Stimulated activated CD8-positive, alpha-beta memory T cell treated with anti-CD3 and anti-CD28 coated beads, Interleukin-7, amount 100 ng/mL, for 1 hour (primary cell): Measurements from ENCODE around the gene GALNT9.
"Not testable (repeated sequence)": the region's sequence is repeated elsewhere in the genome, so short reads cannot be mapped to it uniquely, and the experiment has no call there.

Experiments used
- DNase-seq, 2 donors: peaks; one replicate each; pipeline ENCODE4 v3.0.0-alpha.2; 2020; ENCODE audit warnings: low read depth in 2 of 2

The GALNT9 gene

GRCh38 chr12:132313182-132313581 lies 16.2 kb downstream of the GALNT9 start:
- DNase-seq, result no peak

GRCh38 chr12:132312516-132312915 lies 16.9 kb downstream of the GALNT9 start:
- no peak for DNase-seq

GRCh38 chr12:132311201-132311915 lies 18.0 kb downstream of the GALNT9 start:
- DNase-seq, result no peak

- no peak for DNase-seq
Measured at GRCh38 chr12:132310181-132311040, 19.0 kb downstream of the GALNT9 start.

GRCh38 chr12:132309596-132310086 lies 19.7 kb downstream of the GALNT9 start:
- no peak for DNase-seq

- DNase-seq, result no peak
Measured at GRCh38 chr12:132308853-132309595, 20.4 kb downstream of the GALNT9 start.

- DNase-seq, result no peak
Measured at GRCh38 chr12:132307976-132308852, 21.2 kb downstream of the GALNT9 start.

GRCh38 chr12:132306885-132307191 lies 22.6 kb downstream of the GALNT9 start:
- DNase-seq, result no peak

- DNase-seq, result no peak
Measured at GRCh38 chr12:132305991-132306884, 23.2 kb downstream of the GALNT9 start.

- DNase-seq, result no peak
Measured at GRCh38 chr12:132305560-132305966, 23.8 kb downstream of the GALNT9 start.

GRCh38 chr12:132304866-132305265 lies 24.5 kb downstream of the GALNT9 start:
- DNase-seq, result not testable (repeated sequence)

- not testable (repeated sequence) for DNase-seq
Measured at GRCh38 chr12:132303853-132304373, 25.5 kb downstream of the GALNT9 start.

- no peak for DNase-seq
Measured at GRCh38 chr12:132302466-132303358, 26.7 kb downstream of the GALNT9 start.

GRCh38 chr12:132300789-132301722 lies 28.3 kb downstream of the GALNT9 start:
- no peak for DNase-seq

- no peak for DNase-seq
Measured at GRCh38 chr12:132296063-132296462, 33.3 kb downstream of the GALNT9 start.

GRCh38 chr12:132295561-132295960 lies 33.8 kb downstream of the GALNT9 start:
- DNase-seq, result not testable (repeated sequence)

GRCh38 chr12:132295101-132295526 lies 34.3 kb downstream of the GALNT9 start:
- no peak for DNase-seq
